CD14-positive monocyte (primary cell): ENCODE data around the gene VWA5B2. TPM values are rescaled to one million over a fixed set of nuclear protein-coding genes. Genes with fewer than 3 reads are reported as not detected.

Source experiments
- DNase-seq, 3 donors: peaks; one replicate each; pipeline ENCODE4 v3.0.0-alpha.2; 2011 to 2022
- H2AFZ ChIP-seq: 2 replicates; pipeline ENCODE4 v1.6.0; 2012; ENCODE audit warnings: mild to moderate bottlenecking, low read depth, low read length, inconsistent platforms; ENCODE audit not compliant: insufficient read depth, poor library complexity, severe bottlenecking
- H3K27ac ChIP-seq, 2 donors: 1 replicate in 1 of 2; 2 replicates in 1 of 2; pipeline ENCODE4 v1.5.1; 2012 to 2013; ENCODE audit warnings: low read length in 2 of 2, control low read depth in 1 of 2, inconsistent platforms in 1 of 2, low read depth in 1 of 2, mild to moderate bottlenecking in 1 of 2
- H3K27me3 ChIP-seq, 2 donors: one replicate each; pipeline versions ENCODE4 v1.6.0 to v1.6.1; 2011 to 2013; ENCODE audit warnings: low read length in 2 of 2; ENCODE audit not compliant: control insufficient read depth in 2 of 2, insufficient read depth in 2 of 2
- H3K36me3 ChIP-seq, 2 donors: replicated peaks in 1 of 2; 1 replicate in 1 of 2; 2 replicates in 1 of 2; pipeline versions ENCODE4 v1.5.1 to v1.6.1; 2012 to 2013; ENCODE audit warnings: low read length in 2 of 2, control low read depth in 1 of 2, inconsistent platforms in 1 of 2, mild to moderate bottlenecking in 1 of 2; ENCODE audit not compliant: insufficient read depth in 2 of 2, control insufficient read depth in 1 of 2
- H3K4me1 ChIP-seq, 2 donors: 1 replicate in 1 of 2; 2 replicates in 1 of 2; pipeline versions ENCODE4 v1.5.1 to v1.6.1; 2012 to 2013; ENCODE audit warnings: low read length in 2 of 2, control low read depth in 1 of 2, inconsistent platforms in 1 of 2, mild to moderate bottlenecking in 1 of 2, moderate library complexity in 1 of 2; ENCODE audit not compliant: insufficient read depth in 2 of 2, control insufficient read depth in 1 of 2
- H3K4me2 ChIP-seq: replicated peaks from 2 replicates; pipeline ENCODE3; 2012; ENCODE audit warnings: low read length, moderate library complexity, mild to moderate bottlenecking; ENCODE audit not compliant: poor library complexity, severe bottlenecking; ENCODE audit errors: extremely low read depth
- H3K4me3 ChIP-seq, 3 experiments: fragments of 200-600 bp in 1 of 3; sonication (generic) in 1 of 3; replicated peaks in 1 of 3; 1 replicate in 2 of 3; 2 replicates in 1 of 3; pipeline ENCODE4 v1.5.1; 2011 to 2013; ENCODE audit warnings: low read length in 3 of 3, mild to moderate bottlenecking in 3 of 3, control low read depth in 2 of 3, low read depth in 2 of 3, inconsistent platforms in 1 of 3, moderate library complexity in 1 of 3
- H3K79me2 ChIP-seq: 2 replicates; pipeline ENCODE4 v1.6.0; 2012; ENCODE audit warnings: mild to moderate bottlenecking, control low read depth, inconsistent platforms, low read length, moderate library complexity; ENCODE audit not compliant: insufficient read depth
- H3K9ac ChIP-seq: 2 replicates; pipeline ENCODE4 v1.6.0; 2017; ENCODE audit warnings: low read length, mild to moderate bottlenecking; ENCODE audit not compliant: insufficient read depth, poor library complexity, severe bottlenecking
- H3K9me3 ChIP-seq, 2 donors: replicated peaks in 1 of 2; 1 replicate in 1 of 2; 2 replicates in 1 of 2; pipeline versions ENCODE4 v1.5.1 to v1.6.1; 2012 to 2013; ENCODE audit warnings: low read length in 2 of 2, control low read depth in 1 of 2; ENCODE audit not compliant: control insufficient read depth in 1 of 2, insufficient read depth in 1 of 2
- H4K20me1 ChIP-seq: 2 replicates; pipeline ENCODE4 v1.6.0; 2012; ENCODE audit warnings: mild to moderate bottlenecking, low read length, control low read depth, moderate library complexity; ENCODE audit not compliant: insufficient read depth
- H3K27ac Mint-ChIP-seq, 7 donors: one replicate each; pipeline ENCODE4 v1.8.0; 2020; ENCODE audit warnings: mild to moderate bottlenecking in 7 of 7, mixed read lengths in 7 of 7, moderate library complexity in 6 of 7, inconsistent platforms in 2 of 7
- H3K27me3 Mint-ChIP-seq, 3 donors: one replicate each; pipeline ENCODE4 v1.8.0; 2021 to 2022; ENCODE audit warnings: low read depth in 3 of 3, mild to moderate bottlenecking in 3 of 3, mixed read lengths in 3 of 3, moderate library complexity in 3 of 3, inconsistent platforms in 1 of 3
- H3K36me3 Mint-ChIP-seq, 2 donors: one replicate each; pipeline ENCODE4 v1.8.0; 2020; ENCODE audit warnings: mixed read lengths in 2 of 2, inconsistent platforms in 1 of 2, mild to moderate bottlenecking in 1 of 2
- H3K4me1 Mint-ChIP-seq: one replicate; pipeline ENCODE4 v1.8.0; 2020; ENCODE audit warnings: mild to moderate bottlenecking, mixed read lengths
- H3K4me3 Mint-ChIP-seq, 2 donors: one replicate each; pipeline ENCODE4 v1.8.0; 2020; ENCODE audit warnings: mild to moderate bottlenecking in 2 of 2, mixed read lengths in 2 of 2, moderate library complexity in 1 of 2
- H3K9me3 Mint-ChIP-seq, 7 donors: one replicate each; pipeline ENCODE4 v1.8.0; 2020 to 2022; ENCODE audit warnings: mixed read lengths in 7 of 7, mild to moderate bottlenecking in 6 of 7, moderate library complexity in 6 of 7, inconsistent platforms in 2 of 7
- CTCF ChIP-seq: fragments of 200-600 bp; IDR thresholded peaks from one replicate; pipeline ENCODE4 v1.8.0; 2022; ENCODE audit warnings: antibody characterized with exemption, mild to moderate bottlenecking
- WGBS: methylation state at CpG from one replicate; pipeline ENCODE4 v1.1.5; 2013; ENCODE audit warnings: missing lambda C conversion rate; ENCODE audit not compliant: insufficient coverage; 5-methylcytosine and 5-hydroxymethylcytosine counted together
- intact Hi-C, 2 donors: fragments of 100-400 bp; cut with micrococcal nuclease; formaldehyde crosslinking; loops; one replicate each; pipeline versions ENCODE4 v1.15.0 to v1.15.1; 2023
- polyA plus RNA-seq, 3 donors: library from polyadenylated mRNA; depleted of rRNA in 1 of 3; unstranded in 2 of 3; stranded (reverse) in 1 of 3; fragments of 300-500 nt in 2 of 3; fragments of >200 nt in 1 of 3; fragmentation: Illumina TruSeq in 2 of 3; gene quantifications; 1 replicate in 2 of 3; 2 replicates in 1 of 3; pipeline ENCODE4 v1.2.3, GENCODE V29; 2012 to 2021

VWA5B2 gene
- polyA plus RNA-seq, 3 donors = 0.32 TPM; not detected in 2

GRCh38 chr3:184235381-184236032 lies 6.1 kb downstream of the VWA5B2 start:
- Mint-ChIP-seq H3K4me3 (peak overlapping the region in 1 of 2 donors; percentile 53), H3K9me3 (peaks cover 0 to 7% (median 4%) of the 10 kb centered on the region in 7 donors)
- H3K4me1 ChIP-seq = no peaks in the 10 kb centered on the region

GRCh38 chr3:184236033-184236410 lies 6.6 kb downstream of the VWA5B2 start:
- Histone ChIP-seq H3K4me1 (no peaks in the 10 kb centered on the region), H3K4me3 (no peak overlapping the region), H2AFZ (no peak overlapping the region), H3K4me2 (no peak overlapping the region), H3K27ac (no peak overlapping the region), H3K27me3 (peaks cover 18 to 26% of the 10 kb centered on the region in 2 donors), H3K9ac (no peak overlapping the region), H4K20me1 (no peaks in the 10 kb centered on the region), H3K9me3 (peaks cover 0 to 9% of the 10 kb centered on the region in 2 donors), H3K36me3 (no peaks in the 10 kb centered on the region), H3K79me2 (no peaks in the 10 kb centered on the region)
- 91% methylated on average over 14 of the region's 14 CpGs for WGBS
- peak overlapping the region in 1 of 2 donors; percentile 53 for H3K4me3 Mint-ChIP-seq
- H3K36me3 Mint-ChIP-seq = no peaks in the 10 kb centered on the region
- H3K27ac Mint-ChIP-seq = no peak overlapping the region
- peaks cover 26 to 36% (median 29%) of the 10 kb centered on the region in 3 donors for H3K27me3 Mint-ChIP-seq
- H3K4me1 Mint-ChIP-seq = peaks cover 2% of the 10 kb centered on the region
- no peak for TF ChIP-seq CTCF
- H3K9me3 Mint-ChIP-seq = peaks cover 0 to 5% (median 2%) of the 10 kb centered on the region in 7 donors
- intact Hi-C loops = no loop called here
- DNase-seq = no peak

More at GRCh38 chr3:184235381-184236032, 6.1 kb downstream of the VWA5B2 start:
- Histone ChIP-seq H4K20me1 (no peaks in the 10 kb centered on the region), H3K27ac (no peak overlapping the region), H3K36me3 (no peaks in the 10 kb centered on the region), H3K4me3 (no peak overlapping the region), H3K27me3 (peaks cover 22 to 29% of the 10 kb centered on the region in 2 donors), H3K9me3 (peaks cover 0 to 9% of the 10 kb centered on the region in 2 donors), H3K9ac (no peak overlapping the region), H2AFZ (no peak overlapping the region), H3K79me2 (no peaks in the 10 kb centered on the region), H3K4me2 (no peak overlapping the region)
- Mint-ChIP-seq H3K4me1 (peaks cover 4% of the 10 kb centered on the region), H3K27ac (no peak overlapping the region), H3K27me3 (peaks cover 28 to 38% (median 32%) of the 10 kb centered on the region in 3 donors), H3K36me3 (no peaks in the 10 kb centered on the region)
- intact Hi-C loops = no loop called here
- no peak for TF ChIP-seq CTCF
- 70% methylated on average over 4 of the region's 4 CpGs for WGBS
- DNase-seq = no peak
